MM.1S (cell line): ENCODE data around the gene NCOA1.
"Not testable (repeated sequence)": the region's sequence is repeated elsewhere in the genome, so short reads cannot be mapped to it uniquely, and the experiment has no call there.

Experiments
- CTCF ChIP-seq: fragments of 300-600 bp; sonication (generic); IDR thresholded peaks from 2 replicates; pipeline ENCODE4 v1.5.1; 2016; ENCODE audit warnings: antibody characterized with exemption, low read length, mixed read lengths
- EZH2phosphoT487 ChIP-seq: fragments of 300-600 bp; sonication (generic); IDR thresholded peaks from 2 replicates; pipeline ENCODE4 v1.6.1; 2018; ENCODE audit warnings: antibody characterized with exemption, low read length

- TF ChIP-seq EZH2phosphoT487, CTCF: not testable (repeated sequence)
Measured at GRCh38 chr2:24581971-24582370, 90.9 kb downstream of the NCOA1 start.
